NCI-H146 treated with DMSO at 0.1 percent for 48 hours (cell line): ENCODE results near the gene ADGRG2.

ENCODE experiments used
- DNase-seq: peaks from one replicate; lab custom pipeline; 2025; ENCODE audit not compliant: unreplicated experiment; lab: John Stamatoyannopoulos, UW

The ADGRG2 gene

GRCh38 chrX:18962329-18962728 lies 159.9 kb downstream of the ADGRG2 start:
- no peak for DNase-seq

DNA sequence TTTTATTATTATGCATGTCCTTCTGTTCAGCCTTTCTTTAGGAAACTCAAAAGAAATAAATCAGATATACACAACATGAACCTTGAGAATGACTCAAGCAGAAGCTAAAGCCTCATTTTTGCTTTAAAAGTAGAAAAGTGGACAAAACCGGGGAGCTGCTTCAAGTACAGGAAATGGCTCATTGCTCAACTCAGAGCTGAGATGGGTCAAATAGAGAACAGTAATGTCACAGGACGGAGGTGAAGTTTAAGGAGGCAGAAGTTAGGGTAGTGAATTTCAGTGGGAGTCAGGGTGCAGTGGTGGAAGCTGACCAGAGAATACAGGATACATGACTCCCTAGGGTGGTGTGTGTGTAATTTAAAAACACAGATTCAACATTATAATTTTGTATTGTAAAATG lies 160.6 kb downstream of the ADGRG2 start:
- no peak for DNase-seq

GRCh38 chrX:18956303-18957032 lies 165.8 kb downstream of the ADGRG2 start:
- no peak for DNase-seq

GRCh38 chrX:18955676-18956075 lies 166.6 kb downstream of the ADGRG2 start:
- no peak for DNase-seq

- DNase-seq: no peak
These were observed 171.2 kb downstream of the ADGRG2 start for GRCh38 chrX:18951032-18951431.

DNA sequence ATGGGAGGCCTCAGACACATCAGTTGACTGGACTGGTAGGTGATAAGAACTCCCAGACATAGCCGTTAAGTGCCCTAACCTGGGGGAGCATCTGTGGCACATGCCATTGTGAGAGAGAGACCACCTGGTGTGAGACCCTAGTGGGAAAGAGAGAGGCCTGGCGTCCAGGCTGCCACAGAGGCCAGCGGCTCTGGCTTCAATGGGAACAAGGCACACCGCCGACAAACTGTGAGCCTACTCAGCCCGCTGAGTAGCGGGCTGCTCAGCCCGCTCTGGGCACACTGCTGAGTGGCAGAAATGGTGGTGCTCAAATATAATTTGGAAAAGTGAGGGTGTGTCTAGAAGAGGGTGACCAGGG lies 172.3 kb downstream of the ADGRG2 start:
- no peak for DNase-seq

DNA sequence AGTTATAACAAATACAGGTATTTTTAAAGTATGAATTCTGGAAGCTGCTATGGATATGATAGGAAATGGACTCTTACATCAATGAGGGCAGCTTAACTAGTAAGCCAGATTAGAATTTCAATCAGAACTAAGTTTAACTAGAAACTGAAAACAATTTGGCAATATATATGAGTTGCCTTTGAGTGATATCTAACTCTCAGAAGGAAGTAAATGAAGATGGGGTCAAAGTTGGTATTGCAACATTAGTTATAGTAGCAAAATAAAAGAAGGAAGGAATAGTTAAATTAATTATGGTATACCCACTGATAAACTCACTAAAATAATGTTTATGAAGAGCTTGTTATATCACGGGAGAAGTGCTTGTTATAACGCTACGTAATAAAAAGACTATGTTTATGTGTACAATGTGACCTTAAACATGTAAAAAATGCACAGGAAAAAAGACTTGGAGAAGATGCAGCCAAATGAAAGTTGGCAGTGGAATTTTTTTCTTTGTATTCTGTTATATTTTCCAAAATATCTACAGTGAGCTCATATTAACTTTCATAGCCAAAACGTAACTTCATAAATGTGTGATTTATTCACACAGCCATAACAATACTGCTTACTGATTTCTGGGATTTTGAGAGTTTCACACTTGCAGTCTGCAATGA lies 172.9 kb downstream of the ADGRG2 start:
- DNase-seq: no peak

DNA sequence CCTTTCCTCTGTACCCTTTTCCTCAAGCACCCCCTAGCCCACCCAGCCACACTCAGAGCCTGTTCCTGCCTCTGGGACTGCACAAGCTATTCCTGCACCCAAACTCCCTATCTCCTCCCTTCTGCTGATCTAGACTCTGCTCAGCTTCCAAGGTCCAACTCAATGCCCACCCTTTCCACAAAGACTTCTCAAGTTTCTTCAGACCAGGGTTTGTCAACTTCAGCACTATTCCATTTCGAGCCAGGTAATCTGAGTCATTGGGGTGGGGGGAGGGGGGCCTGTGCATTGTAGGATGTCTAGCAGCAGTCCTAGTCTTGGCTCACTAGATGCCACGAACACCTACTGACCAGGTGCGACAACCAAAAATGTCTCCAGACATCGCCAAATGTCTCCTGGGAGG lies 175.7 kb downstream of the ADGRG2 start:
- no peak for DNase-seq

- DNase-seq: no peak
These were observed 176.1 kb downstream of the ADGRG2 start for GRCh38 chrX:18946157-18946556.

GRCh38 chrX:18945483-18945882 lies 176.8 kb downstream of the ADGRG2 start:
- no peak for DNase-seq

DNA sequence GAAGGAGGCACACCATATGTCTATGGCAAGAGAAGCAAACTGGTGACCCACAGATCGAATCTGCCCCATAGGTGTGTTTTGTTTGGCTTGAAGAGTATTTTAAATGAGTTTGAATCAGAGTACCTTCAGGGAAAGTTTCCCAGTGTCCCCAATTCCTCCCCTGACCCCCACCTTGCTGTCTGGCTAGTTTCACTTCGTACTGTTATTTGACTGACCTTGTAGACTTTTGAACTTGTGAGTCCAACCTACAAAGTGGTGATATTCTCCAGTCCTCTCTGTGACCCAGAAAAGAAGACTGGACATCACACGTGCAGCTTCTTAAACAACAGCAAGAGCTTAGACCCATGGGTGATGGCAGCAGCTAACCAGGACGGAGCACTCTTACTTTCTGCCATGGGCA lies 177.8 kb downstream of the ADGRG2 start:
- DNase-seq: no peak

DNA sequence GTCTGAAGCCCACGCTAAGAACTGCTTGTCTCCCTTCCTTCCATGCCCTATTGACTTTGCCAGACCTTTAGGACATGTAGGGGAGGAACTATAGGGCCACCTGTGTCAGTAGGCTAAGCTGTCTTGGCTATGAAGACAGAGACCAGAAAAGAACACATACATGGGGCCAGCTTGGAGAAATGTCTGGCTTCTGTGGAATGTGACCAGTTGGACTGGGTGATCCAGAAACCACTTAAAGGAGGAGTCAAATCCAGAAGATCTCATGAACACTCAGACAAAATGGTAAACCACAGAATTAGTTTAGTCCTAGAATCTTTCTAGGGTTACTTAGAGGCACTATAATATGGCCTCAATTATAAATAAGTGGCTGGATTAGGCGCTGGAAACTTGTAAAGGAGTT lies 180.4 kb downstream of the ADGRG2 start:
- DNase-seq: no peak
